ENCODE measurements around the gene TMPRSS11D.

DNA sequence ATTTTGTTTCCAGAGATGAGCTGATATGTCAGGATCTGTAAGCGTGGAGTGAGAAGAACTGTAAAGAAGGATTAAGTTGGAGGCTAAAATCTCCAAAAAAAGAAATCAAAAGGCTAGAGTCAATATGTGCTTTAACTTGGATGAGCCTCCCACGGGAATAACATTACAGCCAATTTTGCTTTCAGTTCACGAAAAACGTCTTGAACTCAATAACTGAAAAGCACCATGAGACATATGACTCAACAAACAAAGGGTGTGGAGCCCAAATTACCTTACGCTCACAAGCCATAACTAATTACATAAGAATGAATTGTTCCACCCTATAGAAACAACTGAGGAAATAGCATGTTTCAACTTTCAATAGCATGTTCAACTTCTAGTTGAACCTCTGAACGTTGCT is 22.3 kb downstream of the TMPRSS11D start:
- TF ChIP-seq CTCF (conservative IDR thresholded peaks at IDR 0.05 in 1 of 2, IDR thresholded peaks at IDR 0.05 in 1 of 2; ENCODE audit: low read depth in 1 of 2, low read length in 2 of 2) (no peak), EZH2 (IDR thresholded peaks at IDR 0.05; ENCODE audit: low read length, missing control alignments) (no peak)
